ENCODE data around the gene C3orf20.
A peak's percentile ranks its signal among the peaks of the same experiment; 100 is the strongest.

Gene C3orf20

DNA sequence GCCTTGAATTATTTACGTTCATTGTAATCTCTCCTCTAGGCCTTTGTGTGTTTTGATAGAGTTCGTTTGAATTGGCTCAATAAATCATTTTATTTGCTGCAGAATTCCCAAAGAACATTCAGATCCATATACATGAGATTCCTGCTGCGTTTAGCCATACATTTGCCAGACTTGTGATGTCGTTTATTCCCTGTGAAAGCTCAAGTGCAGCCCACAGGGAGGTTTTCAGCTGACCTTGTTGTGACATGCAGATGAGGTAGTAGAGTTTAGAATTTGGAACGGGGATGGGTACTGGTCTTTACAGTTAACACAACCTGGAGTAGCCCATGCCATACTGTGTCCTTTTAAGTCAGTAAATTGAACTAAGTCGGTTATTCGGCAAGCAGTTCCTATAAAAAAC lies at the start of gene C3orf20:
Gene C3orf20, plus strand, starts transcription at position 301 of the 400 bp plus-strand sequence. CDS start 7,573 bp downstream, outside the sequence.
- DNase-seq = no peak

DNA sequence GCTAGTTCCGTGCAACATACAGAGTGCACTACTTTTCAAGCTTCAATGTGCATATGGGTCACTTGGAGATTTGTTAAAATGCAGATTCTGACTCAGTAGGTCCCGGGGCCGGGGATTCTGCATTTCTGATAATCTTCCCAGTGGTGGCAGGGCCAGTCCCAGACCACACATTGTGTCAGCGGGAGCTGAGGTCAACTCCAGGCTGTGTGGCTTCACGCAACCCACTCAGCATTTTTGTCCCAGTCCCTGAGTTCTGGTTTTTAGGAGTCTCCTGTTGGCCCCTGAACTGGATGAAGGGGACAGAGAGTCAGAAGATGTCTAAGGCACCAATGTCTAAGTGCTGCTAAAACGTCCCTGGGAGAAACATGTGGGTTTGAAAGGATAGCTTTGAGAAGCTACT lies 49.5 kb upstream of the C3orf20 start:
- DNase-seq = no peak

- DNase-seq = no peak
These were observed 47.1 kb upstream of the C3orf20 start for GRCh38 chr3:14627815-14628214.

DNA sequence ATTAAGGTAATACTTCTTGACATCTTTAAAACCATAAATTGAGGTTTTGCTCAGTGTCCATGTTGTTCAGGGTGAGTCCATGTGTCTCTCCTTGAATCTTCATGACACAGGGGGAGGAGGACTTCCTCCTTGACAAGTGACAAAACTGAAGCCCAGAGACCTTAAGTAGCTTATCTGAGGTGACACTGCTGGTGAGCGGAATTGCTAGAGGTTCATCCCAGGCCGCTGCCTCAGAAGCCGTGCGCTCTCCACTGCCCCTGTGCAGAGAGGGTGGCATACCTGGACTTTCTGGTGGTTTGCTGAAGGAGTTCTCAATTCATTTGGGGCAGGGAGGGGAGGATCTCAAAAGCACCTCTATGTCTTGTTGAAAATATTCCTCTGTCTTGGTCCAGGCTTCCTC lies 46.5 kb upstream of the C3orf20 start:
- DNase-seq = no peak

DNA sequence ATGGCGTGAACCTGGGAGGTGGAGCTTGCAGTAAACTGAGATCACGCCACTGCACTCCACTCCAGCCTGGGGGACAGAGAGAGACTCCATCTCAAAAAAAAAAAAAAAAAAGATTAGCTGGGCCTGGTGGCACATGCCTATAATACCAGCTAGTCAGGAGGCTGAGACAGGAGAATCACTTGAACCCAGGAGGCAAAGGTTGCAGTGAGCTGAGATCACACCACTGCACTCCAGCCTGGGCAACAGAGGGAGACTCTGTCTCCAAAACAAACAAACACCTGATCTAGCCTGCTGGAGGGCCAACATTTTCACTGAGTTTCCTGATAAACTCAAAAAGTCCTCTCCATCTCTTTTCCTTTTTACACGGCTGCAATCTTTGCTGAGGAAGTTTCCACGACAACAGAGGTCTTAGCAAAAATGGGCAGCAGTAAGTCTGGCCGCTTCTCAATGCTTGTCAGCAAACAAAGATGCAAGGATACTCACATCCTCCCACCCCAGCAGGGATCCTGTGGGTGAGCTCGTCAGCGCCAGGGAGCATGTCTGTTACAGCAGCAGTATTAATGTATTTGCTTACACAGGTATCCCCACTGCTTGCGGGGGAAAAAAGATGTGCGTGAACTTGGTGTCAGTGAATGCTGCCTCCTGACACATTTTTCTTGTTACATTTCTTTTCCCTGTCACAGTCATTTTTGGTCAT lies 44.4 kb upstream of the C3orf20 start:
- no peak for DNase-seq

DNA sequence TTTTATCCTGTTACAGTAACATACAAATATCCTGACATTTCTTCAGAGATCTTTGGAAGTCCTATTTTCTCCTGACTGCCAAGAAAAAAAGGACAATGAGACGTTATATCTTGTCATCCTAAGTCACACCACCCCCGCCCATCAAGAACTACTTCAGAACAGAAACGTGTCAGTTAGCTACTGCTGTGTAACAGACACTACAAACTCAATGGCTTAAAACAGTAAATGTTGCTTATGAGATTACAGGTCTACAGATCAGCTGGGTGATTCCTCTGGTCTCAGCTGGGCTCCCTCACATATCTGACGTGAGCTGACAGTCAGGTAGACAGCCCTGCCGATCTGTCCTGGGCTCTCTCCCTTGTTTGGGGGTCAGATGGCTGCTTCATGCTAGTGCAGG lies 43.8 kb upstream of the C3orf20 start:
- no peak for DNase-seq

DNA sequence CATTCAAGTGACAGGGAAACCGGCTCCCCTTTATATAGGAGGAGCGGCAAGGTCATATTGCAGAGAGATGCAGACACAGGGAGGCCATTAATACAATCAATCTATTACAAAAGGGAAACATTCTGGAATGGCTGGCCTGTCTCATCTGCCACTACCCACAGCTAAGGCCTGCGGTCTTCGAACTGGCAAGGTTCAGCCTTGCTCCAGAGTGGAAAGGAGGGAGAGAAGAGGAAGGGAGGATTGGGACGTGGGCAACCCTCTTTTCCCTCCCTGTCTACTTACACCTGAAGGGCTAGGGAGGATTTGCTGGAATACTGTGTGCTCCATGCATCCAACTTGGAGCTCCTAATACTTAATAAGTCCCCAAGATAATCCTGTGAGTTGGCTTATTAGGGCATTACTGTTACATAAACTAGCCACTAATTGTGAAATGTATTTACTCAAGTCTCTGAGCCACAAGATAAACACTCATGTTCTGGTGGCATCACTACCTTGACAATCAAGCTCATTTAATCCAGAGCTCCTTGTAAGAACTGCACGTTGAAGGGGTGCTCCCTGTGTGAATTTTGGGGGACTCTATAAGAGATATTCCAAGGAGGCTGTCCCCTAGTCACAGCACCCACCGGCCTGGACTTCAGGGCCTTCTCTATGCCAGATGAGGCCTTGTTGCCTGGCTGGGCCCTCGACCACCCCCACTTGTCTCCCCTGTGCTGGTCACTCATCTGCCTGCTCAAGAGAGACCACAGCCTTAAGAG lies 43.1 kb upstream of the C3orf20 start:
- DNase-seq = no peak

DNA sequence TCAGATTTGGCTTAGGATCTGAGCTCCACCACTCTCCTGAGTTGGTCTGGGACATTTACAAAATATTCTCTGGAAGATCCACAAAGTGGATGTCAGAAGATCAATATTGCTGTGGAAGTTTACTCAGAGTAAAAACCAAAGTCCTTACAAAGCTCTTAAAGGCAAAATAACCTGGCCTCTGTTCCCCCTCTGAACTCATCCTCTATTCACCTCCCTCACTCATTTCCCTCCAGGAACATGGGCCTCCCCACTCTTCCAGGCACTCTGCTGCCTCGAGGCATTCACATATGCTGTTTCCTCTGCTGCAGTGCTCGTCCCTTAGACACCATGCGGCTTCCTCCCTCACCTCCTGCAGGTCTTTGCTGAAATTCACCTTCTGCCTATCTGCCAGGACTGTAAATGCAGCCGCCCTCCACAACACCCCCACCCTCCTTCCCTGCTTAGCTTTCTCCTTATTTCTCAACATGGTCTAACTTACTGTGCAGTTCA lies 42.5 kb upstream of the C3orf20 start:
- no peak for DNase-seq

DNA sequence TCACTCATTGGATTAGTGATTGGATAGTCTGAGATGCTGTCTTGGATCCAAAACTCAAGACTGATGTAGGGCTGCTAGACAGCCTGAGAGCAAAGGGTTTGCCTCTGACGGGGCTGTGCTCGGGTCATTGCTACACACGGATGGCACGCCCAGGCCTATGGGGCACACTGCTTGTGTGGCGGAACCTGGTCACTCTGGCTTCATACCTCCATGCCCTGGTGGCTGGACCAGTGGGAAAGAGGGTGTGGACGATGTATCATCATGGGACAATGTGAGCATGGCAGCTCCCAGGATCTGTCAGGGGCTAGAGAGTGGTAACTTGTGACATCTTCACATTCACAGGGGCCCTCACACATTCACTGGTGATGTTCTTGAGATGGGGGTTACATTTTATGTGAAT lies 41.5 kb upstream of the C3orf20 start:
- no peak for DNase-seq

DNA sequence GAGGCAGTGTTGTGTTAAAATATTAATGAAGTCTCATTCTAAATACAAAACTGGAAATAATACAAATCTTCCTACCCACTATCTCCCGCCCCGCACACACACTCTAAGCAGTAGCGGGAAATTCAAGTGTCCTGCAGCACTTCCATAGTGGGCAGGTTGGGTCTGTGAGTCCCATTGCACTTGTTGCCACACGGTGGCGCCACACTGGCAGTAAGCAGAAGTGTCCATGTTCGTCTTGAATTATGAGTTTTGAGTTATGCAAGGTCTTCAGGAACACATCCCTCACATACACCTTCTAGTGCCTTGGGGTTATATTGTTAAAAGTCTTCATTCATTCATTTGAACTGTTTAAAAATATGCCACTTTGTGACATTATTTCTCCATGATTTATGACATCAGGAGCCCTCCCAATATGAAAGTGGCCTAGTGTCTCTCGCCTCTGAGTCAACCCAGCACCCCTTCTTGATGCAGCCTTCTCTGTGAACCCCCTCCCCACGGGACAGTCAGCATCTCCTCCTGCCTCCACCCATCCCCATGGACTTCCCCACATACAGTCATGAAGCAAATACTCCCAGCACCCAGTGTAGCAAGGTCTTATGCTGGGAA lies 41.0 kb upstream of the C3orf20 start:
- peak; percentile 7 for DNase-seq

- DNase-seq = peak; percentile 15
These were observed 40.1 kb upstream of the C3orf20 start for GRCh38 chr3:14634763-14635400.

GRCh38 chr3:14636496-14637087 lies 38.3 kb upstream of the C3orf20 start:
- no peak for DNase-seq

DNA sequence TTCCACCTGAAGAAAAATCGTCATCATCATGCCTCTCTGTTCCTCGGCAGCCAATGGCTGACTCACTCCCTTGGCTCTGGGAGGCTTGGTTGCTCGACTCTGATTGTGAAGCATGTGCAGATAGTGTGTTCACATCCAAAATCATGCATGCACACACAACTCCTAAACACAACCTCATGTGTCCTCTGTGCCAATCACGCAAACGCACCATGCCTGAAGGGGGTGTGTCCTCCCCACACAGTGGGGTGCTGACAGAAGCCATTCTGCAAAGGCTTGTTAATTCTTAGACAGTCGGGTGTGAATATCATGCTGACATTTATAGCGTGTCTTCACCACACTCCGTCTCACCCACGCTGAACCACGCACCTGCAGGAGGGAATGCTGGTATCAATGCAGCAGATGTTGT lies 34.8 kb upstream of the C3orf20 start:
- DNase-seq = no peak

DNA sequence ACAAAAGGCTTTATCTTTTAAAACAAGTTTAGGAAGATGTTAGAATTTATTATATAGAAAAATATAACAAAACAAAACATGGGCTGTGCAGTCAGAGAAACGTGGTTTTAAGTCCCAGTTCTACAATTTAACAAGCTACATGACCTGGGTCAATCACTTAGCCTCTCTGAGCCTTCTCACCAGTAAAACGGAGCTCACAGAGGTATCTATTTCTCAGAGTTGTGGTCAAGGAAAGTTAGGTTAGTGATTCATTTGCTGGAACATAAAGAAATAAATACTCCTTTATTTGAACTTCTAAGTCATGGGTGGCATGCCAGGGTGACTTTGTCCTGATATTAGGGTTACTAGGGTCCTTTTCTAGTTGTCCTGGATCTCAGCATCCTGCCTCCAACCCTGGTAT lies 34.2 kb upstream of the C3orf20 start:
- DNase-seq = no peak

GRCh38 chr3:14641346-14641745 lies 33.6 kb upstream of the C3orf20 start:
- no peak for DNase-seq

- DNase-seq = no peak
These were observed 29.5 kb upstream of the C3orf20 start for GRCh38 chr3:14645453-14645852.

GRCh38 chr3:14646131-14646573 lies 28.8 kb upstream of the C3orf20 start:
- DNase-seq = no peak

- no peak for DNase-seq
These were observed 28.1 kb upstream of the C3orf20 start for GRCh38 chr3:14646589-14647413.

DNA sequence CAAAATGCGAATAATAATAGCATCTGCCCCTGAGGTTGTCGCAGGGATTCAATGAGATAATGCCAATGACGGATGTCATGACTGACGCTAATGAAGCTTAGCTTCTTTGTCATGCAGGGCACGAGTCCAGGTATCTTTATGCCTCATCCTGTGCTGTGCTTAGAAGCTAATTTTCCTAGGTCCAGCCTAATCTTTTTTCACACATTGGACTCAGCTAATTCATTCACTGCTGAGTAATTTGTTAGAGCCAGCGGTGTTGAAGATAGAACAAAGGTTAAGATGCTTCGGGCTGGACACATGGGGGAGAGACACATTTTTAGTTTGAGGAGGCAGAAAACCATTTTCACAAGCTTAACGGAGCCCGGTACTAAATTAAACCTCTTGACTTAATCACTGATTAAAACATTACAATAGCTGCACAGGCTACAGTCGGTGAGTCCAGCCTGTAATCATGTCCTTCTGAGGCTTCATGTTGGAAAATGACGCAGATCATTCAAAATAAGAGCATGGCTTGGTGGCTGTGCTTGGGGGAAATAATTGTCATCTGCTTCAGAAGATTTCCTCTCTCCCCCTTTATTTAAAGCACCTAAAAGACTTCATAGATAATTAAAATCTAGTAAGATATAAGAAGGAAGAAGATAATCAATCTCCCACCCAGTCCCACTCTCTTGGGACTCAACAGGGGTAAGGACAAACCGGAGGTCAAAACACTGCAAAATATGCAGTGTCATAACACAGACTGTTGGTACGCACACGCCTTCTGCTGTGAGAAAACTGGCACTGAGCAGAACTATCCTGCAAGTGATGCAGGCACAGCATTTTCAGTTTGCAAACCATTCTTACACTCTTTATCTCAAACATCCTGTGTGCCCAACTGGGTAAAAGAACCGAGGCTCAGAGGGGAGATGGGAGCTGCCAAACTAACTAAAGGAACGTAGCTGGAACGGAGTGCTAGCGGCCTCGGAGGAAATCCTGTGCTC lies 26.7 kb upstream of the C3orf20 start:
- no peak for DNase-seq

DNA sequence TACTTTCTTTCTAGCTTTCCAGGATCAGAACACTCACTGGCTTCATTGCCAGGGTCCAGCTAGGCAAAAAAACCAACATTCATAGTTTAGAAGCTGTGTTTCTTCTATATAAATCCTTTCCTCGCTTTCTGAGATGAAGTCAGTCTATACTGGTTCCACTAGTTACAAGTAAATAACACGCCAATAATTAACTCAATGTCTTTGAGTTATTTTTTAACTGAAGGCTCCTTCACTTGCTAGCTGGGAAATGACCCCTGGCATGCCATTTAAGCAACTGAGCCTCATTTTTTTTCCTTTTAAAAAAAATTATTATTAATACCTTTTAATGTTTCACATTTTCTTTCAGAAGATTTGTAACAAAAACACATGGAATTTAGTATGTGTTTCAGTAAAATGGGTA lies 25.5 kb upstream of the C3orf20 start:
- DNase-seq = no peak

- no peak for DNase-seq
These were observed 24.7 kb upstream of the C3orf20 start for GRCh38 chr3:14650193-14650592.
